GM23338 (cell line): ENCODE results near the gene ADAMTS13. TPM values are rescaled to one million over a fixed set of nuclear protein-coding genes. Genes with fewer than 3 reads are reported as not detected.

Experiments used
- ATAC-seq: fragments of 200-7000 bp; cut with Tn5 transposase; 3 replicates; pipeline ENCODE4 v1.9.1; 2020
- DNase-seq: peaks from one replicate; pipeline ENCODE4 v3.0.0-alpha.2; 2015; ENCODE audit warnings: low spot score
- H2AFZ ChIP-seq: fragments of 200-600 bp; sonication (generic); 2 replicates; pipeline ENCODE4 v1.8.0; 2016; ENCODE audit warnings: antibody characterized with exemption, mild to moderate bottlenecking, moderate library complexity
- H3F3A ChIP-seq: fragments of 200-600 bp; sonication (generic); replicated peaks from 2 replicates; pipeline ENCODE4 v1.8.0; 2017; ENCODE audit warnings: antibody characterized with exemption, mixed run types, low read depth
- H3K27ac ChIP-seq: fragments of 200-600 bp; sonication (generic); 2 replicates; pipeline ENCODE4 v1.6.1; 2016; ENCODE audit warnings: low read depth
- H3K27me3 ChIP-seq: fragments of 200-600 bp; sonication (generic); 2 replicates; pipeline ENCODE4 v1.8.0; 2016; ENCODE audit warnings: mild to moderate bottlenecking, mixed run types, moderate library complexity; ENCODE audit not compliant: insufficient read depth
- H3K36me3 ChIP-seq: fragments of 200-600 bp; sonication (generic); 2 replicates; pipeline ENCODE4 v1.8.0; 2016; ENCODE audit warnings: mild to moderate bottlenecking; ENCODE audit not compliant: insufficient read depth
- H3K4me1 ChIP-seq: fragments of 200-600 bp; sonication (generic); 2 replicates; pipeline ENCODE4 v1.8.0; 2016; ENCODE audit warnings: mild to moderate bottlenecking, moderate library complexity; ENCODE audit not compliant: insufficient read depth
- H3K4me2 ChIP-seq: fragments of 200-600 bp; sonication (generic); 2 replicates; pipeline ENCODE4 v1.7.1; 2017; ENCODE audit warnings: mixed run types
- H3K4me3 ChIP-seq: fragments of 200-600 bp; sonication (generic); 2 replicates; pipeline ENCODE4 v1.6.1; 2016; ENCODE audit warnings: mixed run types
- H3K79me2 ChIP-seq: fragments of 200-600 bp; sonication (generic); replicated peaks from 2 replicates; pipeline ENCODE4 v1.8.0; 2017; ENCODE audit warnings: mild to moderate bottlenecking; ENCODE audit not compliant: insufficient read depth
- H3K9me2 ChIP-seq: fragments of 200-600 bp; sonication (generic); 2 replicates; pipeline ENCODE4 v1.8.0; 2017; ENCODE audit not compliant: insufficient read depth
- H4K20me1 ChIP-seq: fragments of 200-600 bp; sonication (generic); replicated peaks from 2 replicates; pipeline ENCODE4 v1.8.0; 2017; ENCODE audit warnings: mild to moderate bottlenecking; ENCODE audit not compliant: insufficient read depth
- H3K27ac Mint-ChIP-seq: 2 replicates; pipeline ENCODE4 v1.8.0; 2020; ENCODE audit warnings: inconsistent platforms, mild to moderate bottlenecking, moderate library complexity, mixed read lengths
- H3K27me3 Mint-ChIP-seq: 3 replicates; pipeline ENCODE4 v1.8.0; 2022; ENCODE audit warnings: low read depth, mild to moderate bottlenecking, moderate library complexity, mixed read lengths, inconsistent platforms; ENCODE audit not compliant: insufficient read depth, poor library complexity
- H3K36me3 Mint-ChIP-seq: 3 replicates; pipeline ENCODE4 v1.8.0; 2021; ENCODE audit warnings: low read depth, mild to moderate bottlenecking, inconsistent platforms, moderate library complexity, mixed read lengths
- H3K4me1 Mint-ChIP-seq: 3 replicates; pipeline ENCODE4 v1.8.0; 2020; ENCODE audit warnings: mild to moderate bottlenecking, inconsistent platforms, mixed read lengths
- H3K4me3 Mint-ChIP-seq: 3 replicates; pipeline ENCODE4 v1.8.0; 2021; ENCODE audit warnings: moderate library complexity, mild to moderate bottlenecking, inconsistent platforms, mixed read lengths
- H3K9me3 Mint-ChIP-seq: 3 replicates; pipeline ENCODE4 v1.8.0; 2020; ENCODE audit warnings: moderate library complexity, mild to moderate bottlenecking, inconsistent platforms, mixed read lengths
- EZH2 ChIP-seq: fragments of 200-600 bp; sonication (generic); IDR thresholded peaks from one replicate; pipeline ENCODE4 v1.8.0; 2017; ENCODE audit warnings: antibody characterized with exemption, mild to moderate bottlenecking, low read depth; ENCODE audit not compliant: unreplicated experiment
- POLR2AphosphoS5 ChIP-seq: IDR thresholded peaks from 2 replicates; pipeline ENCODE4 v1.6.1; 2016; ENCODE audit warnings: antibody characterized with exemption, low read depth
- ZNF114 ChIP-seq: fragments of 250-450 bp; sonication (Bioruptor Pico); IDR thresholded peaks from 2 replicates; pipeline ENCODE4 v1.5.0; 2020; ENCODE audit warnings: mild to moderate bottlenecking, moderate library complexity
- polyA plus RNA-seq: library from polyadenylated mRNA; unstranded; fragments of >200 nt; fragmentation: Nextera tagmentation; extraction: Ambion mirVana; gene quantifications from 2 replicates; pipeline ENCODE4 v1.2.1, GENCODE V29; 2016
- total RNA-seq: library from RNA; depleted of rRNA; stranded (reverse); fragments of >200 nt; shearing (Covaris generic); gene quantifications from 2 replicates; pipeline ENCODE4 v1.2.3, GENCODE V29; 2014
- TF ChIP-seq, protein P1 (sequence below): IDR thresholded peaks from one replicate; pipeline ENCODE4 v1.6.1; 2018; ENCODE audit warnings: antibody characterized with exemption; ENCODE audit not compliant: unreplicated experiment

Gene ADAMTS13
- total and polyA plus RNA-seq, 2 experiments from 2014 or later: 6.0 TPM

GRCh38 chr9:133459476-133460404, 37.6 kb downstream of the ADAMTS13 start, which contains the start of gene CACFD1:
Gene CACFD1, plus strand, starts transcription at chr9:133459978. Its CDS starts 89 bp downstream, at chr9:133460067.
- Histone ChIP-seq H3K4me3 (peak within 1 kb of the TSS; percentile 80), H3K9me2 (no peaks in the 10 kb centered on the region), H4K20me1 (no peaks in the 10 kb centered on the region), H3K4me1 (peaks cover 15% of the 10 kb centered on the region; the same call in 1 of the 2 replicates), H3K4me2 (peak within 1 kb of the TSS; percentile 87), H3K79me2 (peaks cover 13% of the 10 kb centered on the region; the same call in 1 of the 2 replicates), H3K36me3 (no peaks in the 10 kb centered on the region), H2AFZ (peak within 1 kb of the TSS; percentile 60), H3K27me3 (no peaks in the 10 kb centered on the region), H3K27ac (peak within 1 kb of the TSS; percentile 96), H3F3A (0 out of 2 replicates have a peak, but pooled peaks cover 6% of the 10 kb centered on the region)
- H3K9me3 Mint-ChIP-seq: no peaks in the 10 kb centered on the region
- 0 out of 3 replicates have a peak, but pooled peaks cover 3% of the 10 kb centered on the region for H3K36me3 Mint-ChIP-seq
- peaks cover 21% of the 10 kb centered on the region for H3K4me1 Mint-ChIP-seq
- H3K4me3 Mint-ChIP-seq: peak within 1 kb of the TSS; percentile 91
- H3K27me3 Mint-ChIP-seq: peaks cover 16% of the 10 kb centered on the region
- TF ChIP-seq POLR2AphosphoS5 (peak; percentile 81), ZNF114 (no peak), EZH2 (no peak)
- TF ChIP-seq, protein P1, sequence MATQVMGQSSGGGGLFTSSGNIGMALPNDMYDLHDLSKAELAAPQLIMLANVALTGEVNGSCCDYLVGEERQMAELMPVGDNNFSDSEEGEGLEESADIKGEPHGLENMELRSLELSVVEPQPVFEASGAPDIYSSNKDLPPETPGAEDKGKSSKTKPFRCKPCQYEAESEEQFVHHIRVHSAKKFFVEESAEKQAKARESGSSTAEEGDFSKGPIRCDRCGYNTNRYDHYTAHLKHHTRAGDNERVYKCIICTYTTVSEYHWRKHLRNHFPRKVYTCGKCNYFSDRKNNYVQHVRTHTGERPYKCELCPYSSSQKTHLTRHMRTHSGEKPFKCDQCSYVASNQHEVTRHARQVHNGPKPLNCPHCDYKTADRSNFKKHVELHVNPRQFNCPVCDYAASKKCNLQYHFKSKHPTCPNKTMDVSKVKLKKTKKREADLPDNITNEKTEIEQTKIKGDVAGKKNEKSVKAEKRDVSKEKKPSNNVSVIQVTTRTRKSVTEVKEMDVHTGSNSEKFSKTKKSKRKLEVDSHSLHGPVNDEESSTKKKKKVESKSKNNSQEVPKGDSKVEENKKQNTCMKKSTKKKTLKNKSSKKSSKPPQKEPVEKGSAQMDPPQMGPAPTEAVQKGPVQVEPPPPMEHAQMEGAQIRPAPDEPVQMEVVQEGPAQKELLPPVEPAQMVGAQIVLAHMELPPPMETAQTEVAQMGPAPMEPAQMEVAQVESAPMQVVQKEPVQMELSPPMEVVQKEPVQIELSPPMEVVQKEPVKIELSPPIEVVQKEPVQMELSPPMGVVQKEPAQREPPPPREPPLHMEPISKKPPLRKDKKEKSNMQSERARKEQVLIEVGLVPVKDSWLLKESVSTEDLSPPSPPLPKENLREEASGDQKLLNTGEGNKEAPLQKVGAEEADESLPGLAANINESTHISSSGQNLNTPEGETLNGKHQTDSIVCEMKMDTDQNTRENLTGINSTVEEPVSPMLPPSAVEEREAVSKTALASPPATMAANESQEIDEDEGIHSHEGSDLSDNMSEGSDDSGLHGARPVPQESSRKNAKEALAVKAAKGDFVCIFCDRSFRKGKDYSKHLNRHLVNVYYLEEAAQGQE: no peak
- peak within 1 kb of the TSS; percentile 95 for H3K27ac Mint-ChIP-seq
- ATAC-seq: peak; percentile 78
- peak; percentile 99 for DNase-seq

GRCh38 chr9:133460405-133461175, 38.4 kb downstream of the ADAMTS13 start:
- H3K4me3 ChIP-seq: peak overlapping the region; percentile 80
- H2AFZ ChIP-seq: 0 out of 2 replicates have a peak overlapping the region, but pooled peaks have one; percentile 38
- ATAC-seq: peak; percentile 9
- peak overlapping the region; percentile 91 for H3K4me3 Mint-ChIP-seq
- H3K27ac Mint-ChIP-seq: peak overlapping the region; percentile 95
- no peaks in the 10 kb centered on the region for H3K27me3 ChIP-seq
- H3K79me2 ChIP-seq: peaks cover 13% of the 10 kb centered on the region; the same call in 1 of the 2 replicates
- H3K4me2 ChIP-seq: peak overlapping the region; percentile 87
- H3K27me3 Mint-ChIP-seq: peaks cover 16% of the 10 kb centered on the region
- peaks cover 3% of the 10 kb centered on the region; the same call in 1 of the 3 replicates for H3K36me3 Mint-ChIP-seq
- no peaks in the 10 kb centered on the region for H4K20me1 ChIP-seq
- H3K4me1 Mint-ChIP-seq: peaks cover 21% of the 10 kb centered on the region
- H3K9me3 Mint-ChIP-seq: no peaks in the 10 kb centered on the region
- H3K27ac ChIP-seq: peak overlapping the region; percentile 92
- peak; percentile 79 for DNase-seq
- H3K9me2 ChIP-seq: no peaks in the 10 kb centered on the region
- peaks cover 15% of the 10 kb centered on the region; the same call in 1 of the 2 replicates for H3K4me1 ChIP-seq
- 0 out of 2 replicates have a peak, but pooled peaks cover 6% of the 10 kb centered on the region for H3F3A ChIP-seq
- TF ChIP-seq, protein P1: no peak
- no peaks in the 10 kb centered on the region for H3K36me3 ChIP-seq
